NT2/D1 (cell line): ENCODE measurements around the gene KDM4C.

ENCODE experiments used
- SUZ12 ChIP-seq: IDR thresholded peaks from 2 replicates; pipeline ENCODE4 v1.6.1; 2011; ENCODE audit not compliant: insufficient read length, insufficient read depth; ENCODE audit errors: extremely low read depth
- YY1 ChIP-seq: IDR thresholded peaks from 2 replicates; pipeline ENCODE4 v1.6.1; 2011; ENCODE audit not compliant: insufficient read length, insufficient read depth
- ZNF274 ChIP-seq: IDR thresholded peaks from 2 replicates; pipeline ENCODE4 v1.6.1; 2011; ENCODE audit warnings: mild to moderate bottlenecking, low read depth, low read length

DNA sequence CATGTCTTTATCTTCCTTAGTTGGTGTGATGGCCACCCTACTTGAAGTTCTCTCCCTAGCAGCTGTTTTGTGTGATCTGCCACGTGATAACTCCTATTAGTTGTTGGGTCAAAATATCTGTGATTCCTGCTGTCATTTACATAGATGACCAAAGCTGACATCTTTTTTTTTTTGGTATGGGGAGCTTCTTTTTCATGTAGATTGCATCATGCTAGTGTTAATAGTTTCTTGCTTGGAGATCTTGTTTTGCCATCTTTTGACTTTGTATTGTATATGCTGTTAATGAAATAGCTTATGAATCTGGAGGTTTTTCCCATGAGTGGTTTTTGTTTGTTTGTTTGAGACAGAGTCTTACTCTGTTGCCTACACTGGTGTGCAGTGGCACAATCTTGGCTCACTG lies 243.8 kb downstream of the KDM4C start:
- TF ChIP-seq ZNF274 (no peak), YY1 (no peak), SUZ12 (no peak)
